Skeletal muscle cell (primary cell): ENCODE results near the gene KLHL30.
A peak's percentile ranks its signal among the peaks of the same experiment; 100 is the strongest.

Experiments
- DNase-seq: peaks from one replicate; pipeline ENCODE4 v3.0.0-alpha.2; 2010; ENCODE audit warnings: low read depth
- H3K4me3 ChIP-seq: 2 replicates; pipeline ENCODE4 v1.5.1; 2011; ENCODE audit warnings: low read depth, mild to moderate bottlenecking, control low read depth, low read length, moderate library complexity

KLHL30 gene

DNA sequence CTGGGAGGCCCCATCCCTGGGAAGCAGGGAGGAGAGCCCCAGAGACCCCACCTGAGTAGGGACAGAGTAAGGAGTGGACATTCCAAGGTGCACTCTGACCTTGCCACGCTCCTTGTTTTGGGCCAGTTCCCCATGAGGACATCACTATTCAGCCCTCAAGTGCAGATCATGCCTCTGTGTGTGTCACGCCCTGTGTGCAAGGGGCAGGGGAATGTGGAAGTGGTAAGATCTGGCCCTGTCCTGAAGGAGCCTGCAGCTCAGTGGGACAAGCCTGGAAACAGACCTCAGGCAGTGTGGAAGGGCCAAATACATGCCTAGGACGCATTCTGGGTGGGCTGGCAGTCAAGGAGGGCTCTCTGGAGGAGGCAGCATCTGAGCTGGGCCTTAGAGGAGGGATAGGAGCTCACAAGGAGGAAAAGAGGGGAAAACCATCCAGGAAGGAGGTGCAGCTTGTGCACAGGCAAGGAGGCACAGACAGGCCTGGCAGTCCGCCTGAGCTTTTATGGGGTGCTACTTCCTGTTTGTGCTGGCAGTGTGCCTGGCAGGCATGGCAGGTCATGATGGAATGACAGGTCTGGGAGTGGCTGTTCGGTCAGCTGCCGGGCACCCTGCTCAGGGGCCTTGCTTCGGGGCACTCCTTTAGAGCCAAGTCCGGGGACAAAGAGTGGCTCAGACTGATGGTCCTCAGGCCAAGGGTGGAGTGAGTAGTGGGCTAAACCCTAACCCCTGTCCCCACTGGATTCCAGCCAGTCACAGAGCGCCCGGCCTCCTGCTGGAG lies 3.3 kb downstream of the KLHL30 start:
- no peak overlapping the region for H3K4me3 ChIP-seq
- no peak for DNase-seq

DNA sequence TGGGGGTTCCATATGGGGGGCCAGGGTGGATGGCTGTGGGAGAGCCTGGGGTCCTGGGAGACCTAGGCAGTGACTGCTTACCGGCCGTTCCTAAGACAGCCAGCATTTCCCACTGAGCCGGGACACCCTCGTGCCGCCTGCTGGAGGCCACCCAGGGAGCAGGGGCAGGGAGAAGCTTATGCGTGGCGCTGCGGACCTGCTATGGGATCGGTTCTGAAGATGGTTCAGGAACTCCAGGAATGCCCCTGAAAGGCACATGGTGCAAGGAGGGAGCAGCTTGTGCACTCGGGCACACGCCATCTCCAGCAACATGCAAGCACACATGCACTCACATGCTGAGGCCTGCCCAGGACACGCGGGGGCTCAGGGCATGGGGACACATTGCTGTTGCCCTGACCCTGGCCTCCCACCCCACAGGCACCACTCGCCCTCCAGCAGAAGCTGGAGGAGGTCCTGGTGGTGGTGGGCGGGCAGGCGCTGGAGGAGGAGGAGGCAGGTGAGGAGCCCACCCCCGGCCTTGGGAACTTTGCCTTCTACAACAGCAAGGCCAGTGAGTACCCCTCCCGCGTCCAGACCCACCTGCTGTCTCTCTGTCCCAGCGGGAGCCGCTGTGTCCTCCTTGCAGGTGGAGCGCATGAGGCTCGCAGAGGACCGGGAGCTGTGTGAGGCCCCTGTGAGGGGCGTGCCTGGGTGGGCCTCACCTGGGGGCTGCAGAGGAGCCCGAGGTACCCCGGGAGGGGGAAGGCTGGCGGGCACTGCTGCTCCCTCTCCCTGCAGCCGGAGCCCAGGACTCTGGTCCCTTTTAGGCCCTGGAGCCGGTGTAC lies 4.1 kb downstream of the KLHL30 start:
- H3K4me3 ChIP-seq = no peak overlapping the region

DNA sequence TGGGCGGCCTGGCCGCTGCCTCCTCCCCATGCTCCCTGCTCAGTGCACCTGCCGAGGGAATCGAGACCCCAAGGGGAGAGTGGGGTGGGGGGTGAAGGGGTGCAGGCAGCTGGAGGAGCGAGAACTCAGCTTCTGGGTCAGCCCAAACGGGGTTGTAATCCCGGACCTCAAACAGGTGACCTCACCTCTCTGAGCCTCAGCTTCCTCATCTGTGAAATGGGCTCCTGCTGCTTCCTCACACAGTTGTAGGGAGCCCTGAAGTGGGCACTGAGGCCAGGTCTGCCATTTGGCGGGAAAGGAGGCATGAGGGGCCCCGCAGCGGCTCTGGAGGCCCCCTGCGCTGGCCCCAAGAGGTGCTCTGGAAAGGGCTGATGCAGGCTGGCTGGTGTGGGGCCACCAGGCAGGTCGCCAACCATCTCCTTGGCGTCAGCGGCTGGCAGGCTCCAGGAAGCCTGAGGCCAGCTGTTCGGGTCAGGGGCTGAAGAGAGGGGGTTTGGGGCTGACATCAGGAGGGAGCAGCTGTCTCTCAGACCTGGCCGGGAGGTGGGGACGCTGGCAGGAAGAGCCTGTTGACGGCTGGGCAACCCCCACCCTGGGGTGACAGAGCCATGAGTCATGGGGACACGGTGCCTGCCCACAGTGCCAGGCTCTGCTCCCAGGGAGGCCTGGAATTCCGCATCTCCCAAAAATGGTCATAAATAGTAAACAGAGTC lies 4.9 kb downstream of the KLHL30 start:
- H3K4me3 ChIP-seq = no peak overlapping the region

More for the DNA sequence above, 4.1 kb downstream of the KLHL30 start:
- no peak for DNase-seq

DNA sequence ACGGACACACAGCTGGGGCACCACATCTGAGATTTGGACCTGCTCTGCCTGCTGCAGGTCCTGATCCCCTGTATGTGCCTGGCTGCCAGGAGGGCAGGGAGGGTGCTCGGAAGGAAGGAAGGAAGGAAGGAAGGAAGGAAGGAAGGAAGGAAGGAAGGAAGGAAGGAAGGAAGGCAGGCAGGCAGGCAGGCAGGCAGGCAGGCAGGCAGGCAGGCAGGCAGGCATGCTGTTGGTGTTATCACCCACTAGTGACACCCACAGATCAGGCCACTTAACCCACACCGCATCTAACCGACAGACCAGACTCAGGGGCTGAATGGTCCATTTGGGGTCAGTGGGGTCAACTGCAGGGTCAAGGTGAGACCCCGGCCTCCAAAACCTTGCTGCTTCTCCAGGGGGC lies 5.8 kb downstream of the KLHL30 start:
- DNase-seq = no peak
- no peak overlapping the region for H3K4me3 ChIP-seq

More for the DNA sequence above, 4.9 kb downstream of the KLHL30 start:
- DNase-seq = no peak

DNA sequence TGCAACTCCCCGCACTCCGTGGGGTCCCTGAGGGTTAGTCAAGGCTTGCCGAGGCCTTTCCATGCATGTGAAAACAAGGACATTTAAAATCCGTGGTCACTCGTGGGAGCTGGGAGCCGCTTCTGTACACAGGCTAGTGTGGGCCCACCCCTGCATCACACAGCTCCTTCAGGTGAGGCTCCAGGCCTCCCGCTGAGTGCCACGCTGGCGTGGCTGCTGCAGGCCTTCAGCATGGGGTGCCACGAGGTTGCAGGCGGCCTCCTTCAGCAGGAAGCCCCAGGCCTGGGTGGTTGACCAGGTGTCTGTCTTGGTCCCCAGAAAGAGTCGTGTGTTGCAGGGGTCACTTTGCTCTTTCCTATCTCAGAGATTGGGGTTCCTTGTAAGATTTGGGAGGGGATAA lies 6.6 kb downstream of the KLHL30 start:
- H3K4me3 ChIP-seq = no peak overlapping the region
- no peak for DNase-seq

DNA sequence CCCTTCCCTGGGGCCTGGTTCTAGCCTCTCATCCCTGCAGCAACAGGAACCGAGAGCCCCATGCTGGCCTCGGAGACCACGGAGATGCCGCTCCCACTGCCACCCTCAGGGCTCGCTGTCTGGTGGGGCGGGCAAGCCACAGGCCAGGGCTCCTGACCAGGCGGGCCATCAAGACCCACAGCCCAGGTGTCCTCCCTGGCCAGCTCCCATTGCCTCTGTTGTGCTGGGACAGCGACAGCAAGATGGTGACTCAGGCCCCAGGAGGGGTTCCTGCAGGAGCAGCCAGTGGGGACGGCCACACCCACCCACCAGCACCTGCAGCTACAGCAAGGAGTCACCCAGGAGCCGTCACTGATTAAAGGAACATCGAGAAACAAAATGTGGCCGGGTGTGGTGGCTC lies 7.4 kb downstream of the KLHL30 start:
- DNase-seq = no peak
- no peak overlapping the region for H3K4me3 ChIP-seq

DNA sequence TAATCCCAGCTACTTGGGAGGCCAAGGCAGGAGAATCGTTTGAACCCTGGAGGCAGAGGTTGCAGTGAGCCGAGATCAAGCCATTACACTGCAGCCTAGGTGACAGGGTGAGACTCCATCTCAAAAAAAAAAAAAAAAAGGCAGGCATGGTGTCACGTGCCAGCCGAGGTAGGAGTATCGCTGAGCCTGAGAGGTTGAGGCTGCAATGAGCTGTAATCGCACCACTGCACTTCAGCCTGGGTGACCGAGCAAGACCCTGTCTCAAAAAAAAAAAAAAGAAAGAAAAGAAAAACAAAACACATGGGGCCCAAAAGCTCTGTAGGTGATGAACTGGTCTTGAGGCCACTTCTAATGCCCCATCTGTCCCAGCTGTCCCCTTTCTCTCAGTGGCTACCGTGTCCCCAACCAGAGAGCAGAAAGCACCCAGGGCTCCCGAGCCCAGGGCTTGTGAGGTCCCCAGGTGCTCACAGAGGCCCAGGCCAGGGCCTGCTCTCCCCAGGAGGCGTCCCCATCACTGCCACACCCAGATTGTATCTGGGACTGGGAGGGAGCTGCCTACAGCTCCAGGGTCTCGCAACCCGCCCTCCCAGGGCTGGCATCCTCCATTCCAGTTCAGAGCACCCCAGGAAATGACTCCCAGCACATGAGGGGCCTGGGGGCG lies 8.5 kb downstream of the KLHL30 start:
- no peak for DNase-seq
- no peak overlapping the region for H3K4me3 ChIP-seq

DNA sequence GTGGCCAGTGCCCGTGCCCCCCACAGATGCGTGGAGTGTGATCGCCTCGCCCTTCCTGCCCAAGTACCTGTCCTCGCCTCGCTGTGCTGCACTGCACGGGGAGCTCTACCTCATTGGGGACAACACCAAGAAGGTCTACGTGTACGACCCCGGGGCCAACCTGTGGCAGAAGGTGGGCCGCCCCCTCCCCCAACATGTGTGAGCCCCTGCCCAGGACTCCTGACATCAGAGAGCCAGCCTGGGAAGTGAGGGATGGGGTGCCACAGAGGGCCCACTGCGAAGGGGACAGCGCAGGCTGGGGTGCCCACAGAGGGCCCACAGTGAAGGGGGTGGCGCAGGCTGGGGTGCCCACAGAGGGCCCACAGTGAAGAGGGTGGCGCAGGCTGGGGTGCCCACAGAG lies 10.5 kb downstream of the KLHL30 start:
- DNase-seq = no peak
- H3K4me3 ChIP-seq = no peak overlapping the region

DNA sequence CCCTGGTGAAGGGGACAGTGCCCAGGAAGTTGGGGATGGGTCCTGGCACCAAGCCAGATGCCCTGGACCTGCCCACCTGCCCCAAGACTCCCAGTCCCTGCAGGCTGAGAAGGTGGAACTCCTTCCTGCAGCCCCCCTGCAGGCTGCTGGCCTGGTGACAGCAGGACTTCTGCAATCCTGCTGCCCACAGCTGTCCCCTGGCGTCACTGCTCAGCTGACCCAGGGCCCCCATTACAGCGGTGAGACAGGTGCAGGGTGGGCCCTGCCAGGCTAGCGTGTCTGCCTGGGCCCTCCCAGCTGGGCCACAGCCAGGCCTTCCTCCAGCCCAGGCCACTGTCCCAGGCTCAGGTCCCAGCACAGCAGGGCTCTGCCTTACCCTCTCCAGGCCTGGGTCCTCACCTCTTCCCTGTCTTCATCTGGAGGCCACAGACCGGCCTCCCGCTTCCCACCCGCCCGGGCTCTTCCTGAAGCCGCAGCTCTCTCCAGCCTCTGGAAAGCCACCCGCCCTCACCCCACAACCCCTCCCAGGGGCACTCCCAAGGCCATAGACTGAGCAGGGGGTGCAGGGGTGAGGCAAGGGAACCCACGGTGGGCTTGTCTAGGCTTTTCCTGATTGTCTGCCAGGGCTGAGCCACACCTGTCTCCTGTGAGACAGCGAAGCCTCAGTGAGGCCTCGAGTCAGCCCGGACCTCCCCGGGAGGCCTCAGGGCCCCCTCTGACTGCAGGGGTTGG lies 11.5 kb downstream of the KLHL30 start:
- H3K4me3 ChIP-seq = no peak overlapping the region
- DNase-seq = no peak

DNA sequence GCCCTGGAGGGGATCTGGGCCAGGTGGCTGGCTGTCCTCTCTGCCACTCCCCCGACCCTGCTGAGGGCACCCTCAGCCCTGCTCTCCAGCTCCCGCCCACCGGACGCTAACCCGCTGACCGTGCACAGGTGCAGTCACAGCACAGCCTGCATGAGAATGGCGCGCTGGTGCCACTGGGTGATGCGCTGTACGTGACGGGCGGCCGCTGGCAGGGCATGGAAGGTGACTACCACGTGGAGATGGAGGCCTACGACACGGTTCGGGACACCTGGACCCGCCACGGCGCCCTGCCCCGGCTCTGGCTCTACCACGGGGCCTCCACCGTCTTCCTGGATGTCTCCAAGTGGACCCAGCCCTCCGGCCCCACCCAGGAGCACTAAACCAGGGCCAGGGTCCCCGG lies 12.2 kb downstream of the KLHL30 start:
- H3K4me3 ChIP-seq = no peak overlapping the region
- no peak for DNase-seq

DNA sequence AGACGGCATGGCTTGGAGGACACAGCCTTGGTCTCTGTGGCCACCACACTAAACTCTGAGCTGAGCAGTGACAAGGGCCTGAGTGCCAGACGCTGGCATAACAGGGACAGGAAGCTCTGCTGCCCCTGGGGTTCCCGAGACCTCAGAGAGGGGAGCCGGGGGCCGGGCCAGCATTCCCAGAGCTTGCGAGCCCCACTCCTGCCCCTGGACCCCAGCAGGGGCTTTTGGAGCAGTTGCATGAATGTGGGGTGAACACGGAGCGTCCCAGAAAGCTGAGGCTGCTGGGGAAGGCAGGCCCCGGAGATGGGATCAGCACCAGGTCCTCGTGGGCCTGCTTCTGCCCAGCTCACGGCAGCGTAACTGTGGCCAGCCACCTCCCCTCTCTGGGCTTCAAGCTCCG lies 12.7 kb downstream of the KLHL30 start:
- no peak overlapping the region for H3K4me3 ChIP-seq
- DNase-seq = no peak

DNA sequence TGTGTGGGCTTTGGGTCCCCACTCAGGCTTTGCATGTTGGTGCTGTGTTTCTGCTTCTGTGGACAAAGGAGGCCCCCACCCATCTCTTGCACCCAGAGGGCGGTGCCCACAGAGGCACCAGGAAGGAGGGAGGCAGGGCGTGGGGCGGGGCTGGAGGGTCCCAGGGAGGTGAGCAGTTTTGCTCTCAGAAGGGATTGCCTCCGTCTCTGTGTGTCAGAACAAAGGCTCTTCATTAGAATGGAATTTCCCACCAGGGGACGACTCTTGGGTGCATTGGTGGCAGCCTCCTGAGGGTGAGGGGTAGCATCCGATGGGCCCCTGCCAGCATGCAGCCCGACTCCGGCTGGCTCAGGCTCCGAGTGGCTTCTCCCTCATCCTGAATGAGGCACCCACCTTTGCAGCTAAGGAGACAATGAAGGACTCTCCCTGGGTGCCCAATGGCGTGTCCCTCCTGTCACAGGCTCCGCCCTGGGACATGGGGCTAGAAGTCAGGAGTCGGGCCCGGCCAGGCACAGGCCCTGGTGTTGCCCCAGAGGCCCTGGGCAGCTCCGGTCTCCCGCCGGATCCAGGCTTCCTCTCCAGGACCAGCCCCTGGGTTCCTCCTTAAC lies 13.3 kb downstream of the KLHL30 start:
- no peak overlapping the region for H3K4me3 ChIP-seq
- no peak for DNase-seq

DNA sequence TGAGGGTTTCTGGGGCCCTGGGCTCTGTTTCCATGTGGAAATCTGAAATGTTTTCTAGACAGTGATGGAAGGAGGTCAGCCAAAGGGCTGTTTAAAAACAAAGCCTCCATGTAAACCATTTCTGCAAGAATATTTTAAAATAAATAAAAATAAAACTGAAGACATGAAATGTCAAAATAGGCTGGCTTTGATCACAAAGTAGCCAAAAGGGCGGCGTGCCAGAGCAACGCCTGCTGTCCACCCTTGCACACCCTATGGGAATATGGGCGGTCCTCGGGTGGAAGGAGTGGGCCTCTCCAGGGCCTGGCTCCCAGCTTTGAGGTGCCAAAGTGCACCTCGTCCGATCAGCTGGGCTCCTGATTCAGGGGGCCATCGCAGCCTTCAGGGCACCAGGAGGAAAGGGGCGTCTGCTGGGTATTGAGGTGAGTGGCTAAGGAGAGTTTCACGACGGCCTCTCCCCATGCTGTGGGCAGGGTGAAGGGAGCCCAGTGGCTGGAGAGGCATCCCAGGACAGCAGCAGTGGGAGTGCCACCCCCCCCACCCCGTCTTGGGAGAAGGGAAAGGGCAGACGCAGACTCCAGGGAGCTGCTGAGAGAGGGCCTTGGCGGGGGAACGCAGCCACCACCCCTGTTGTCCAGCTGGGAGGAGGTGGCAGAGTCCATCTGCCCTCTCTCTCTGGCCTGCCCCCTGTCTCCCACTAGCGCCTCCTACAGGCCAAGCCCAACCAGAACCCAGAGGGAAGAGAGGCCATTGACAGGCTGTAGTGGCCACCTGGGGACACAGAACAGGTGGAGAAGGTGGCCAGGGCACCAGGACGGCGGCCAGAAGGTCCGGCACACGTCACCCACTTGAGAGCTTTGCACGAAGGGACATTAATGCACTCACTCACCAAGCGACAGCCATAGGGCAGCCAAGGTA lies 14.6 kb downstream of the KLHL30 start:
- no peak for DNase-seq

DNA sequence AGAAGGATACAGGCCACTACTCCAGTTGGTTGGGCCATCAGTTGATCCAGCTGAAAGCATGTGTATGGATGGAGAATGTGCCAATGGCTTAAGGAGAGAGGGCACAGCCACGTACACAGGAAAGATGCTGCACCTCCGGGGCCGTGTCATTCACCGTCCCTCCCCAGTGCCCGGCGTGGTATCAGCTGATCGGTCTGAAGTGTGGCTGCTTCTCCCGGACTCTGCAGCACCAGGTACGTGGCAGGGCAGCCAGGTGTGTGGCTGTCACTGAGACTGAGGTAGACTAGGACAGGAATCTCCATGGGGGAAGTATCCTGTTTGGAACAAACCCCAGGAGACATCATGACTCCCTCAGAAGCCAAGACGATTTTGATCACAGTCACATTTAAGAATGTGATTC lies 16.1 kb downstream of the KLHL30 start:
- no peak overlapping the region for H3K4me3 ChIP-seq
- no peak for DNase-seq

More for the DNA sequence above, 14.6 kb downstream of the KLHL30 start:
- H3K4me3 ChIP-seq = no peak overlapping the region

DNA sequence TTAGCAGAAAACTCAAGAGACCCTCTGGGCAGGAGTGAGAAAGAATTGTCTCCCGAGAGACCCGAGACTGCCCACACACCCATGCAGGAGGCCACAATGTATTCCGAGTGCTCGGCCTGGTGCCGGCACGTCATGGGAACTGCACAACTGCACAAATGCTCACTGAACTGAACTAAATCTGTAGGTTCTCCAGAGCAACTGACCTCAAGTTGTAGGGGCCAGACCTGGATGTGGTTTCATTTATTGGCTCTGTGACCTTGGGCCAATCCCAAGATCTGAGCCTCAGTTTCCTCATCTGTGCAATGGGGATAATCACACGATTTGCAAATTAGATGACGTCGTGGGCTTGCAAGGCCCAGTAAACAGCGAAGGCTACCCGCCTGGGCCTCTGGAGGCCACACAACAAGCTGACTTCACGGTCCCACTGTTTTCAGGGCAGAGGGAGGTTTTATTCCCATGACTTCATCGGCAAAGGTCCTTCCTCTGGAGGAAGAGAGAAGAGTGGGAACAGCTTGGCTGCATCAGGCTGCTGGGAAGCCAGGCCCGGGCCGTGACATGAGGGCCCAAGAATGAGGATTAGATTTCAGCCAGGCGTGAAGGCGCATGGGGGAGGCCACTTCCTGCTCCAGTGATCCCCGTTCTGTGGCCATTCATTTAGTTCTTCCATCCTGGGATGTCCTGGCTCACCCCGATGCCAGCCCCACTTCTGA lies 16.7 kb downstream of the KLHL30 start:
- peak; percentile 80 for DNase-seq
- H3K4me3 ChIP-seq = no peak overlapping the region

DNA sequence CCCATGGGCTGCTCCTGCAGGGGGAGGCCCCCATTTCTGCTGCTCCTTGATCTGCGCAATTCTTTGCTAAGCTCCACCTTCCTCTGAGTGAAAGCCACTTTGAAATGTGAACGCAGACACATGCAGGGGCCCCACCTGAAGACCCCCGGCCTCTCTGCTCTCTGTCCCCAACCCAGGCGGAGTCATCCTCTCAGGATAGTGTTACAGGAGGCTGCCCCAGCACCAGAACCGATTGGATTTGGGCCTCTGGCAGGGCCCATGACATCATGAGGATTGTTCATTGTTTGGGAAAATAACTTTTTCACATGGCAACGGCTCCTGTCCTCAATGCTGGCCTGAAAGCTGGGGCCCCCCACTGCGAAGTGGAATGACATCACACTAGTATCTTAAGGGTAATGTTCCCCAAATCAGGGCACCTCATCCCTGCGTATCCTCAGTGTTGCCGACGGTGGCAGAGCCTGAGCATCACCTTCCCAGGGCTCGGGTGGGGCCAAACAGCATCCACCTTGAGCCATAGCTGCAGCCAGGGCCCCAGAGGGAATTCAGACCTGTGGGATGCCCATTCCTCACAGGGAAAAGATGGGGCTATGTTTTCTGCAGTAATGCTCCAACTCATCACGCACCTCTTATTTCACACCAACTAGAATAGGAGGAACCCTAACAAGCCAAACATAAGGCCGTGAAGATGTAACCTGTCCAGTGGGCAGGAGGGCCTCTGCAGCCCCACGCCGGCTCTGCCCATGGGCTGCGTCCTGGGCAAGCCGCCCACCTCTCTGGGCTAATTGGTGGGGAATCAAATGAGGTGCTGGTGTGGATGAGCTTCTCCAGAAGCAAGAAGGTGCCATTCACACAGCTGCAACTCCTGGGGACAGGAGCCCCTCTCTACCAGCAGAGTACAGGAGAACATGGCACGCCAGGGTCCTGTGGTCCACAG lies 17.6 kb downstream of the KLHL30 start:
- no peak for DNase-seq
- H3K4me3 ChIP-seq = no peak overlapping the region
